ENCODE data around the gene ADORA2A. TPM values are rescaled to one million over a fixed set of nuclear protein-coding genes. Genes with fewer than 3 reads are reported as not detected.
A peak's percentile ranks its signal among the peaks of the same experiment; 100 is the strongest.

The ADORA2A gene
- 10 to 100 TPM; 19.7 to 19.8 TPM for total RNA-seq

DNA sequence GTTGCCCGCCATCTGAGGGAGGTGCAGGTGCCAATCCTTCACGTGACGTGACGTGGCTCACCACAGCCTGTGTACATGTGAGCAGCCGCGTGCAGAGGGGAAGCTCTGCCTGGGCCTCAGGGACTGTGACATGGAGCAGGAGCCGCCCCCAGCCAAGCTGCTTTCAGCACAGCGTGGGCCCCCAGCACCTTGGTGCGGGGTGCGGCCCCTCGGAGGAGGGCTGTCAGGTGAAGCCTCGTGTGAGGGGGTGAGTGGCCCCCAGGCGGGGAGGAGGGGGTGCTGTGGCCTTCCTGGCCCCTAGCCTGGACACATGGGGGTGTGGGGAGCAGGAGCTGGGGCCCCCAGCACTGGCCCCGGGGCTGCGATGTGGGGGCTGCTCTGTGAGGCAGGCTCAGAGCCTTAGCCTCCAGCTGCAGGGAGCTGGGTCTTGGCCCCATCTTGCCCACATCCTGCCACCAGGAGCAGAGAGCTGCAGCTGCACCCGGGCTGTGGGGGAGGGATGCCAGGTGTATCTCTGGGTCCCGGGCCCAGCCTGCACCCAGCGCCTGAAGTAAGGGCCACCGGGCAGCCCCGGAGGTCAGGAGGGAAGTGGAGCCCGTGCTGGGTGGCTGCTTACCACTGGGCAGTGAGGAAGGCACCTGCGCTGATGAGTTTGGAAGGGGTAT lies at the start of gene ADORA2A:
TSS of gene ADORA2A (plus strand) at position 100 of the 665 bp plus-strand sequence. CDS start 5,806 bp downstream, outside the sequence.
- POLR2A ChIA-PET: interaction anchor here (0.5 to 3.5 kb wide), 13 partner anchors 9 to 570 kb away, joined by 3 to 22 read pairs (median 4); partner anchors contain the start of genes GUCD1, SLC2A11 and SPECC1L
- peak within 1 kb of the TSS; percentile 82 for H3K4me3 Mint-ChIP-seq
- H3K4me1 Mint-ChIP-seq: peaks cover 73% of the 10 kb centered on the region
- peak; percentile 88 for DNase-seq
- H3K36me3 Mint-ChIP-seq (ENCODE audit: low read depth): peaks cover 9% of the 10 kb centered on the region
- CTCF ChIA-PET: interaction anchor here (1.0 to 2.2 kb wide), 8 partner anchors 10 to 98 kb away, joined by 3 to 12 read pairs (median 4); no protein-coding TSS in a partner anchor
- H3K9me3 Mint-ChIP-seq: no peaks in the 10 kb centered on the region
- peak within 1 kb of the TSS; percentile 93 for H3K27ac Mint-ChIP-seq
- peaks cover 12% of the 10 kb centered on the region for H3K27me3 Mint-ChIP-seq

DNA sequence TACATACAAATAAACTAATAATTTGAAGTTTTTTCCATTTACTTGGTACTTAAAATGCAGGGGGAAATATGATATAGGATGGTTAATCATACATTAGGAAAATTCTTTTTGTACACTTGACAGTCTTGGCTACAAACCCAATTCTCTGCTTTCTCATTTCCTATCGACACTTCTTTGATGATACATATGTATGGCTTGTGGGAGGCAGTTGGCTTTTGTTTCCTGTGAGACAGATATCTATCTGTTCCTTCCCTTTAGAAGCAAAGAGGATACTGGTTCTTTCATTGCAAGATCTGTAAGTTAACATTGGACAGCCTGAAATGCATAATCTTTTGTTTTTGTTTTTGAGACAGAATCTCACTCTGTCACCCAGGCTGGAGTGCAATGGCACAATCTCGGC lies 47.9 kb upstream of the ADORA2A start:
- H3K36me3 Mint-ChIP-seq (ENCODE audit: low read depth): peaks cover 48% of the 10 kb centered on the region
- no peak for DNase-seq
- CTCF ChIA-PET: interaction anchor here (1.4 kb wide), 1 partner anchor 12 kb away, joined by 3 read pairs; no protein-coding TSS in a partner anchor
- no peak overlapping the region for H3K4me3 Mint-ChIP-seq
- H3K27me3 Mint-ChIP-seq: no peaks in the 10 kb centered on the region
- POLR2A ChIA-PET: no interaction called here
- peak overlapping the region; percentile 63 for H3K27ac Mint-ChIP-seq
- peaks cover 29% of the 10 kb centered on the region for H3K4me1 Mint-ChIP-seq
- peaks cover 5% of the 10 kb centered on the region for H3K9me3 Mint-ChIP-seq

DNA sequence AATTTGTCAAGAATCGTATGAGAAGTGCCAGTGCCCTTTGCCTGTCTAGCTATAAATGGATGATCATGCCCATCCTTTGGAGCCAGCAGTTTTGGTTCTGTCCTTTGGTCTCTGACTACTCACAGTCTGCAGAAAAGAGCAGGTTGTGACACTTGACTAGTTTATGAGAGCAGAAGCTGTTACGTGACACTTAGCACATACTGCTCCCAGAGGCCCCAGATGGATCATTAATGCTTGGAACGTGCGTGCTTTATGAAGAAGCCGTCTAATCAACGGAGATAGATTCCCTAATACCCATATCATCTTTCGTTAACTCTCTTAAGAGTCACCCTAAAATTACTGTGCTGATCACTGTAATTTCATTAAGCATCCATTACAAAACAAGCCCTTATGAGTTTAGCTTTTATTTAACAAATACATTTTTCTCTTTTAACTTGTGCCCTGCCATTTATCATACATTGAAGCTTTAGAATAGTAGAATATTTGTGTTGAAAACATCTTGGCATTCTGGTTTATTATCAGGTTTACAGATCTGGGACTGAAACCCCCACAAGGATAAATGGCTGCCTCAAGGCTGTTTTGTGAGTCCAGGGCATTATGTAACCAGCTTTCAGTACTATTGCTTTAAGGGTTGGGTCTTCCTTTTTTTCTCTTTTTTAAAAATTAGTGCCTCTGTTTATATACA lies 47.0 kb upstream of the ADORA2A start:
- Mint-ChIP-seq H3K27ac (peak overlapping the region; percentile 63), H3K27me3 (no peaks in the 10 kb centered on the region), H3K36me3 (ENCODE audit: low read depth) (peaks cover 40% of the 10 kb centered on the region), H3K9me3 (no peaks in the 10 kb centered on the region), H3K4me1 (peaks cover 28% of the 10 kb centered on the region), H3K4me3 (no peak overlapping the region)
- CTCF ChIA-PET: interaction anchor here (0.7 to 1.4 kb wide), 2 partner anchors 11 to 42 kb away, joined by 3 read pairs; no protein-coding TSS in a partner anchor
- no peak for DNase-seq
- POLR2A ChIA-PET: no interaction called here

DNA sequence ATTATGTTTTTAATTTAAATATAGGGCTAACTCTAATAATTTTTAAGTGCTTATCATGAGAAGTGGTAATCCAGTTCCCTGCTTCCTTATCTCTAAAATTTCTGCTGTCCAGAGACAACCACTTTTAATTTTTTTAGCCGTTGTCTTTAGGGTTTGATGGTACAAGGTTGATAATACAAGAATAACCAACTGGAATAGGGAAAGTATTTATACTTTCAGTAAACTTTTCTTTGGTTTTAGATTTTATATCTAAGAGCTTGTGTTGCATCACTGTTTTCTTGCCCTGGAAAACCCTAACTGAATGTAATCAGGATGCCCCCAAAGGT lies 46.5 kb upstream of the ADORA2A start:
- Mint-ChIP-seq H3K4me3 (no peak overlapping the region), H3K9me3 (no peaks in the 10 kb centered on the region), H3K27me3 (no peaks in the 10 kb centered on the region), H3K27ac (no peak overlapping the region), H3K4me1 (peaks cover 26% of the 10 kb centered on the region), H3K36me3 (ENCODE audit: low read depth) (peaks cover 36% of the 10 kb centered on the region)
- CTCF ChIA-PET: interaction anchor here (1.4 kb wide), 1 partner anchor 10 kb away, joined by 3 read pairs; no protein-coding TSS in a partner anchor
- POLR2A ChIA-PET: no interaction called here
- DNase-seq: no peak

- no peak overlapping the region for H3K27ac Mint-ChIP-seq
- ChIA-PET CTCF (interaction anchor here (1.1 kb wide), 1 partner anchor 43 kb away, joined by 6 read pairs; no protein-coding TSS in a partner anchor), POLR2A (no interaction called here)
- no peaks in the 10 kb centered on the region for H3K27me3 Mint-ChIP-seq
- peaks cover 24% of the 10 kb centered on the region for H3K36me3 Mint-ChIP-seq (ENCODE audit: low read depth)
- no peak for DNase-seq
- peaks cover 19% of the 10 kb centered on the region for H3K4me1 Mint-ChIP-seq
- no peak overlapping the region for H3K4me3 Mint-ChIP-seq
- H3K9me3 Mint-ChIP-seq: no peaks in the 10 kb centered on the region
Observed at GRCh38 chr22:24383061-24383460, 44.3 kb upstream of the ADORA2A start.

GRCh38 chr22:24384131-24384530 lies 43.3 kb upstream of the ADORA2A start:
- peaks cover 17% of the 10 kb centered on the region for H3K36me3 Mint-ChIP-seq (ENCODE audit: low read depth)
- H3K27ac Mint-ChIP-seq: no peak overlapping the region
- no peak overlapping the region for H3K4me3 Mint-ChIP-seq
- H3K27me3 Mint-ChIP-seq: no peaks in the 10 kb centered on the region
- H3K4me1 Mint-ChIP-seq: peaks cover 14% of the 10 kb centered on the region
- DNase-seq: no peak
- H3K9me3 Mint-ChIP-seq: no peaks in the 10 kb centered on the region
- POLR2A ChIA-PET: no interaction called here
- CTCF ChIA-PET: no interaction called here

DNA sequence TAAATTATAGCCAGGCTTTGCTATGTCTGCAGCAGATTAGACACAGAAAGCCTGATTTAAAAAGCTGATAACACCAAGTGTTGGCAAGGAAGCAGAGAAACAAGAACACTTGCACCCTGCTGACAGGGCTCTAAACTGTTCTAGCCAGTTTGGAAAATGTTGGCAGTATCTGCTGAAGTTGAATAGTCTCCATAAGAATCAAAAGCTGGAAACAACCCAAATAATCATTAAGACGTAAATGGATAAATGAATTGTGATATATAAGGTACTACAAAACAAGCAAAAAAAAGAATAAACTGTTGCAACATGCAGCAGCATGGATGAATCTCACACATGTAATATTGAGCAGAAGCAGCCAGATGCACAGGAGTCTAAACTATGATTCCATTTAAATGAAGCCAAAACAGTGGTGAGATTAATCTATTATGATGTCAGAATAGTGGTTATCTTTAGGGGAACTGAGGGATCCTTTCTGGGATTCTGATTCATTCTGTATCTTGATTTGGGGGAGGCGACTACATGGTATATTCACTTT lies 40.4 kb upstream of the ADORA2A start:
- Mint-ChIP-seq H3K36me3 (ENCODE audit: low read depth) (peaks cover 15% of the 10 kb centered on the region), H3K27ac (no peak overlapping the region), H3K27me3 (no peaks in the 10 kb centered on the region), H3K4me3 (no peak overlapping the region), H3K9me3 (no peaks in the 10 kb centered on the region), H3K4me1 (peaks cover 14% of the 10 kb centered on the region)
- CTCF ChIA-PET: interaction anchor here (1.0 kb wide), 1 partner anchor 15 kb away, joined by 4 read pairs; no protein-coding TSS in a partner anchor
- POLR2A ChIA-PET: no interaction called here
- DNase-seq: no peak

GRCh38 chr22:24389680-24390079 lies 37.7 kb upstream of the ADORA2A start:
- Mint-ChIP-seq H3K4me1 (peaks cover 26% of the 10 kb centered on the region), H3K27me3 (no peaks in the 10 kb centered on the region), H3K27ac (no peak overlapping the region), H3K9me3 (no peaks in the 10 kb centered on the region), H3K4me3 (no peak overlapping the region), H3K36me3 (ENCODE audit: low read depth) (peaks cover 22% of the 10 kb centered on the region)
- ChIA-PET POLR2A (no interaction called here), CTCF (interaction anchor here (0.7 kb wide), 1 partner anchor 41 kb away, joined by 3 read pairs; no protein-coding TSS in a partner anchor)
- DNase-seq: no peak

DNA sequence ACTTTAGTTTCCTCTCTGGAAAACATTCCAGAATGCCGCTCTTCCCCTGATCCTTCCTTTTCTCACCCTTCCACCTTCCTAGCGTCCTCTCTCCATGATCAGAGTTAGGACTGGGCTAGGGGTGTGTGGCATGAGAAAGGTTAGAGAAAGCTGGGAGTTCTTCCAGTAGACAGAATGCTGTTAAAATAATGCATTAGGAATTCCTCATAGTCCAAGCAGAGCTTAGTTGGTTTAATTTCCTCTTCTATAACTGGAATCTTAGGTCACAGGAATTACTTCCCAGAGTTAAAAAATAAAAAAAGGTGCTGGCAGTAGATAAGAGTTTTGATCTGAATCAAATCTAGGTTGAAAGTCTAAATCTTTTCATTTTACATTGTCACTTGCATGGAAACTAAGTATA lies 37.2 kb upstream of the ADORA2A start:
- no peaks in the 10 kb centered on the region for H3K27me3 Mint-ChIP-seq
- CTCF ChIA-PET: interaction anchor here (0.6 to 0.7 kb wide), 2 partner anchors 45 to 131 kb away, joined by 3 read pairs; no protein-coding TSS in a partner anchor
- POLR2A ChIA-PET: no interaction called here
- peaks cover 22% of the 10 kb centered on the region for H3K36me3 Mint-ChIP-seq (ENCODE audit: low read depth)
- no peak overlapping the region for H3K27ac Mint-ChIP-seq
- peaks cover 26% of the 10 kb centered on the region for H3K4me1 Mint-ChIP-seq
- H3K4me3 Mint-ChIP-seq: no peak overlapping the region
- DNase-seq: no peak
- no peaks in the 10 kb centered on the region for H3K9me3 Mint-ChIP-seq

GRCh38 chr22:24390576-24390975 lies 36.8 kb upstream of the ADORA2A start:
- Mint-ChIP-seq H3K4me3 (no peak overlapping the region), H3K27ac (no peak overlapping the region), H3K36me3 (ENCODE audit: low read depth) (peaks cover 24% of the 10 kb centered on the region), H3K27me3 (no peaks in the 10 kb centered on the region), H3K9me3 (no peaks in the 10 kb centered on the region), H3K4me1 (peaks cover 26% of the 10 kb centered on the region)
- ChIA-PET POLR2A (interaction anchor here (1.1 kb wide), 1 partner anchor 11 kb away, joined by 3 read pairs; no protein-coding TSS in a partner anchor), CTCF (interaction anchor here (0.6 to 1.0 kb wide), 4 partner anchors 10 to 141 kb away, joined by 3 read pairs; no protein-coding TSS in a partner anchor)
- DNase-seq: no peak

DNA sequence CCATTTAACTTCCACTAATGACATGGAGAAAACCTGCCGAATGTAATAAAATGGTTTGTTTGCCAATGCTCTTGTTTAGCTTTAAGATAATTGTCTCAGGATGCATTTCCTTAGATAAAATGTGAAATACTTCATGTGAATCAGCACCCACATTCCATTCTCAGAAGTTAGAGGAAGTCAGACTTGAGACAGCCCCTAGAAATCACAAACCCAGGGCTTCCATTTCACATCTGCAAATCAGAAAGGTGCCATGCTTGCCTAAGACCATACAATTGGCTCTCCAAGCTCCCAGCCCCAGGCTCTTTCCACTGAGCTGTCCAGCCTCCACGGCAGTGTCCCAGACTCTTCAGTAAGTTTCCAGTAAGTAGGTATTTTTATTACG lies 35.6 kb upstream of the ADORA2A start:
- Mint-ChIP-seq H3K4me3 (no peak overlapping the region), H3K27me3 (no peaks in the 10 kb centered on the region), H3K36me3 (ENCODE audit: low read depth) (peaks cover 27% of the 10 kb centered on the region), H3K9me3 (no peaks in the 10 kb centered on the region), H3K4me1 (peaks cover 26% of the 10 kb centered on the region), H3K27ac (peak overlapping the region; percentile 42)
- no peak for DNase-seq
- POLR2A ChIA-PET: interaction anchor here (1.1 kb wide), 1 partner anchor 10 kb away, joined by 3 read pairs; no protein-coding TSS in a partner anchor
- CTCF ChIA-PET: interaction anchor here (1.0 to 1.2 kb wide), 2 partner anchors 12 to 31 kb away, joined by 3 read pairs; no protein-coding TSS in a partner anchor

DNA sequence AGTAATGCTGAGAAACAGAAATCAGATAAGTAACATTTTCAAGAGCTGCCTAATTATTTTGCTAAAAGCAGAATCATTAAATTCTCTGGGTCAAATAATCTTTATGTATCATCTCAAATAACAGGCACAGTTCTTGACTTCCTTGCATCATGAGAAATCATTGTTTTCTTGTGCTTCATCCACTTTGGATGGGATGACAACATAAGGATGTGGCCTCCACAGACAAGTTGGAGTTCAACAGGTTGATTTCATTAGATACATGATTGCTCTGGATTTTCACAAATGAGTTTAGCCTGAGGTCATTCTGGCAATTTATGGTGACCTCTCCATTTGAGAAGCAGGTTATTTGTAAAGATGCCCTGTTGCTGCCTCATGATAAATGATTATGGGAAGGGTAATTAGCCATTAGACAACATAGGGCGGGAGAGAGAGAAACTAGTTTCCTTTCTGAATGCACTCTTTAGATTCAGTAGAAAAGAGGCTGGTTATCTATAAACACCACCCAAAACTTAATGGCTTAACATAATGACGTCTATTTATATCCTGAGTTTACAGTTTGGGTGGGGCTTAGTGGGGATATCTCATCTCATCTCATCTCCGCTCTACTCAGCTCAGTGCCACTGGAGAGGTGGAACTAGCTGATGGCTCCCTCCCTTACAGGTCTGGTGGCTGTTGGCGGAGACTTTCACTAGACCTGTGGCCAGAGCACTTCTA lies 35.0 kb upstream of the ADORA2A start:
- ChIA-PET CTCF (interaction anchor here (1.2 kb wide), 1 partner anchor 30 kb away, joined by 3 read pairs; no protein-coding TSS in a partner anchor), POLR2A (no interaction called here)
- H3K27me3 Mint-ChIP-seq: no peaks in the 10 kb centered on the region
- H3K4me1 Mint-ChIP-seq: peaks cover 26% of the 10 kb centered on the region
- no peak overlapping the region for H3K27ac Mint-ChIP-seq
- H3K4me3 Mint-ChIP-seq: no peak overlapping the region
- no peak for DNase-seq
- H3K36me3 Mint-ChIP-seq (ENCODE audit: low read depth): peaks cover 25% of the 10 kb centered on the region
- no peaks in the 10 kb centered on the region for H3K9me3 Mint-ChIP-seq

Data from activated CD4-positive, alpha-beta memory T cell treated with anti-CD3 and anti-CD28 coated beads, Interleukin-2, amount 10 ng/mL, durations not matched to agents 7 days and 5 days (primary cell).